Mesothelial cell of epicardium (in vitro differentiated cells): Measurements from ENCODE around the gene MCCC1. TPM values are rescaled to one million over a fixed set of nuclear protein-coding genes. Genes with fewer than 3 reads are reported as not detected.
"Not testable (repeated sequence)": the region's sequence is repeated elsewhere in the genome, so short reads cannot be mapped to it uniquely, and the experiment has no call there.

Experiments
- DNase-seq, 2 experiments: peaks; one replicate each; pipeline ENCODE4 v3.0.0; 2021; ENCODE audit warnings: low spot score in 2 of 2; ENCODE audit not compliant: unreplicated experiment in 2 of 2
- H3K27ac Mint-ChIP-seq: 2 replicates; pipeline ENCODE4 v1.8.0; 2021; ENCODE audit warnings: mixed read lengths
- H3K27me3 Mint-ChIP-seq: 2 replicates; pipeline ENCODE4 v1.8.0; 2021; ENCODE audit warnings: low read depth, mixed read lengths
- H3K36me3 Mint-ChIP-seq: 2 replicates; pipeline ENCODE4 v1.8.0; 2021; ENCODE audit warnings: mixed read lengths
- H3K4me1 Mint-ChIP-seq: 2 replicates; pipeline ENCODE4 v1.8.0; 2021; ENCODE audit warnings: mixed read lengths
- H3K4me3 Mint-ChIP-seq: 2 replicates; pipeline ENCODE4 v1.8.0; 2021; ENCODE audit warnings: mild to moderate bottlenecking, moderate library complexity, mixed read lengths
- H3K9me3 Mint-ChIP-seq: 2 replicates; pipeline ENCODE4 v1.8.0; 2021; ENCODE audit warnings: mixed read lengths
- total RNA-seq: library from RNA; stranded (reverse); gene quantifications from 3 replicates; pipeline ENCODE4 v1.2.1, GENCODE V29; 2021
- TF ChIP-seq, protein P1 (sequence below): fragments of 200-600 bp; sonication (generic); IDR thresholded peaks from one replicate; pipeline ENCODE4 v1.5.0; 2021; ENCODE audit warnings: antibody characterized with exemption; ENCODE audit not compliant: unreplicated experiment

MCCC1 gene
- total RNA-seq, 1 donor from 2014 or later, result 37.3 TPM

DNA sequence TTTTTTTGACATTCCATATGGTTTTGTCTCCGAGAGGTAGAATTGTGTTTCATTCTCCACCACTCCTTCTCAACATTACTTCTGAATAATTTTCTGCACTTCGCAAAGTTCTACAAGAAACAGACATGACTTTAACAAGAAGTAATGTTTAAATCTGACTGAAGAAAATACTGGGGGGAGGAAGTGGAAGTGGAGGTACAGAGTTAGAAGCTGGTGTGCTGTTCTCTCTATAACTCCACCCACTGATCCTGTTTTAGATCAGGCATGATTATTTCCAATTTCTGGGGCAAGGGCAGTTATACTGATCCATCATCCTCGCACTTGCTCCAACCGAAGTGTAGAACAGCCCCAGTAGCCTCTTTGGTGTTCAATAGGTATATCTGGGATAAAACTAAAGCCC lies 9.2 kb upstream of the MCCC1 start:
- H3K27me3 Mint-ChIP-seq, result no peaks in the 10 kb centered on the region
- peak overlapping the region; percentile 93 for H3K27ac Mint-ChIP-seq
- H3K4me1 Mint-ChIP-seq, result peaks cover 26% of the 10 kb centered on the region
- H3K9me3 Mint-ChIP-seq, result peaks cover 21% of the 10 kb centered on the region
- H3K36me3 Mint-ChIP-seq, result peaks cover 9% of the 10 kb centered on the region
- TF ChIP-seq, protein P1, sequence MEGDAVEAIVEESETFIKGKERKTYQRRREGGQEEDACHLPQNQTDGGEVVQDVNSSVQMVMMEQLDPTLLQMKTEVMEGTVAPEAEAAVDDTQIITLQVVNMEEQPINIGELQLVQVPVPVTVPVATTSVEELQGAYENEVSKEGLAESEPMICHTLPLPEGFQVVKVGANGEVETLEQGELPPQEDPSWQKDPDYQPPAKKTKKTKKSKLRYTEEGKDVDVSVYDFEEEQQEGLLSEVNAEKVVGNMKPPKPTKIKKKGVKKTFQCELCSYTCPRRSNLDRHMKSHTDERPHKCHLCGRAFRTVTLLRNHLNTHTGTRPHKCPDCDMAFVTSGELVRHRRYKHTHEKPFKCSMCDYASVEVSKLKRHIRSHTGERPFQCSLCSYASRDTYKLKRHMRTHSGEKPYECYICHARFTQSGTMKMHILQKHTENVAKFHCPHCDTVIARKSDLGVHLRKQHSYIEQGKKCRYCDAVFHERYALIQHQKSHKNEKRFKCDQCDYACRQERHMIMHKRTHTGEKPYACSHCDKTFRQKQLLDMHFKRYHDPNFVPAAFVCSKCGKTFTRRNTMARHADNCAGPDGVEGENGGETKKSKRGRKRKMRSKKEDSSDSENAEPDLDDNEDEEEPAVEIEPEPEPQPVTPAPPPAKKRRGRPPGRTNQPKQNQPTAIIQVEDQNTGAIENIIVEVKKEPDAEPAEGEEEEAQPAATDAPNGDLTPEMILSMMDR, result no peak
- peak overlapping the region; percentile 25 for H3K4me3 Mint-ChIP-seq
- DNase-seq, result no peak

DNA sequence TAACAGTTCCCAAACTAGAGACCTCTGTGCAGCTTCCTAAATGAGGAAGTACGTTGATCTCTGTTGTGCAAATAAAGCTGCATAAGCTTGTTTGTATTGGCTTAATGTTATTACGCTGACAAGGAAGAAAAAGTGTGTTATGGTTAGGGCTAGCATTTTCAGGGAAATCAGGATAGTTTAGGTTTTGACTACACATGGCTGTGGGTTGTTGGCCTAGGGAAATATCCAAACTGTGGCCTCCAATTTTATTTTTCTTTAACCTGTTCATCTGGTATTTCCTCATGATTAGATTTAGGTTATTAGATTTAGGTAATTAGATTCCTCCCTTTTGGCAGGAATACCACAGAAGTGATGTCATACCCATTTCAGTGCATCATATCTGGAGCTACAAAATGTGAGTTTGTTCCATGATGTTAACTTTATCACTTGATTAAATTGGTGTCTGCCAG lies 8.7 kb upstream of the MCCC1 start:
- TF ChIP-seq, protein P1, result no peak
- Mint-ChIP-seq H3K4me3 (peak overlapping the region; percentile 25), H3K9me3 (peaks cover 21% of the 10 kb centered on the region), H3K4me1 (peaks cover 26% of the 10 kb centered on the region), H3K36me3 (peaks cover 9% of the 10 kb centered on the region), H3K27ac (peak overlapping the region; percentile 93), H3K27me3 (no peaks in the 10 kb centered on the region)
- DNase-seq, result no peak

DNA sequence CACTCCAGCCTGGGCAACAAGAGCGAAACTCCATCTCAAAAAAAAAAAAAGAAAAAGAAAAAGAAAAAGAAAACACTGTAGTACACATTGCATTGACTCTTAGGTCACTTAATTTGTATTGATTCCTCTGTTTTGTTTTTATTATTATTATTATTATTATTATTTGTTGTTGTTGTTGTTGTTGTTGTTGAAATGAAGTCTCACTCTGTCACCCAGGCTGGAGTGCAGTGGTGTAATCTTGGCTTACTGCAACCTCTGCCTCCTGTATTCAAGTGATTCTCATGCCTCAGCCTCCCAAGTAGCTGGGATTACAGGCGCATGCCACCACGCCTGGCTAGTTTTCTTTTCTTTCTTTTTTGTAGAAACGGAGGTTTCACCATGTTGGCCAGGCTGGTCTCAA lies 8.1 kb upstream of the MCCC1 start:
- H3K9me3 Mint-ChIP-seq, result peaks cover 18% of the 10 kb centered on the region
- H3K4me3 Mint-ChIP-seq, H3K36me3 Mint-ChIP-seq, DNase-seq, H3K27me3 Mint-ChIP-seq: not testable (repeated sequence)
- H3K4me1 Mint-ChIP-seq, result peaks cover 26% of the 10 kb centered on the region
- H3K27ac Mint-ChIP-seq, result peak overlapping the region; percentile 93

DNA sequence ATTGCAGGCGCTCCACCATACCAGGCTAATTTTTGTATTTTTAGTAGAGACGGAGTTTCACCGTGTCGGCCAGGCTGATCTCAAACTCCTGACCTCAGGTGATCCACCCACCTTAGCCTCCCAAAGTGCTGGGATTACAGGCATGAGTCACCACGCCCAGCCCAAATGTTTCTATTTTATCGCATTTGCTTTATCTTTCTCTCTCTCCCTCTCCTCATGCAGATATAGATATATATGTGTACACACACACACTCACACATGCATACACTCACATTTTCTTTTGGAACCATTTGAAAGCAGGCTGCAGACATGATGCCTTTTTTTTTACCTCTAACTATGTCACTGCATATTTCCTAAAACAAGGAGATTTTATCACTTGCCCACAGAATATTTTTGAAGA lies 7.3 kb upstream of the MCCC1 start:
- H3K36me3 Mint-ChIP-seq, result peaks cover 7% of the 10 kb centered on the region
- TF ChIP-seq, protein P1, result no peak
- no peak for DNase-seq

DNA sequence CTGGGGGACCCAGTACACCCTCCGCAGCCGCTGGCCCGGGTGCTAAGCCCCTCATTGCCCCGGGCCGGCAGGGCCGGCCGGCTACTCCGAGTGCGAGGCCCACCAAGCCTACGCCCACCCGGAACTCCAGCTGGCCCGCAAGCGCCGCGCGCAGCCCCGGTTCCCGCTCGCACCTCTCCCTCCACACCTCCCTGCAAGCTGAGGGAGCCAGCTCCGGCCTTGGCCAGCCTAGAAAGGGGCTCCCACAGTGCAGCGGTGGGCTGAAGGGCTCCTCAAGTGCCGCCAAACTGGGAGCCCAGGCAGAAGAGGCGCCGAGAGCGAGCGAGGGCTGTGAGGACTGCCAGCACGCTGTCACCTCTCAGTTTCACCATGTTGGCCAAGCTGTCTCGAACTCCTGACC lies 4.7 kb upstream of the MCCC1 start:
- H3K27ac Mint-ChIP-seq, H3K9me3 Mint-ChIP-seq, H3K27me3 Mint-ChIP-seq, DNase-seq, H3K36me3 Mint-ChIP-seq, H3K4me3 Mint-ChIP-seq: not testable (repeated sequence)
- H3K4me1 Mint-ChIP-seq, result peaks cover 34% of the 10 kb centered on the region

More for the DNA sequence above, 7.3 kb upstream of the MCCC1 start:
- Mint-ChIP-seq H3K4me1 (peaks cover 26% of the 10 kb centered on the region), H3K9me3 (peaks cover 13% of the 10 kb centered on the region), H3K27ac (peak overlapping the region; percentile 52), H3K27me3 (no peaks in the 10 kb centered on the region), H3K4me3 (no peak overlapping the region)

DNA sequence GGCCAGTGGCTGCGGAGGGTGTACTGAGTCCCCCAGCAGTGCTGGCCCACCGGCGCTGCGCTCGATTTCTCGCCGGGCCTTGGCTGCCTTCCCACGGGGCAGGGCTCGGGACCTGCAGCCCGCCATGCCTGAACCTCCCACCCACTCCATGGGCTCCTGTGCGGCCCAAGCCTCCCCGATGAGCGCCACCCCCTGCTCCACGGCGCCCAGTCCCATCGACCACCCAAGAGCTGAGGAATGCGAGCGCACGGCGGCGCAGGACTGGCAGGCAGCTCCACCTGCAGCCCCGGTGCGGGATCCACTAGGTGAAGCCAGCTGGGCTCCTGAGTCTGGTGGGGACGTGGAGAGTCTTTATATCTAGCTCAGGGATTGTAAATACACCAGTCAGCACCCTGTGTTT lies 1.7 kb upstream of the MCCC1 start:
- H3K36me3 Mint-ChIP-seq, result peaks cover 11% of the 10 kb centered on the region
- not testable (repeated sequence) for H3K27me3 Mint-ChIP-seq, H3K4me3 Mint-ChIP-seq, H3K9me3 Mint-ChIP-seq, H3K27ac Mint-ChIP-seq, DNase-seq
- peaks cover 34% of the 10 kb centered on the region for H3K4me1 Mint-ChIP-seq

DNA sequence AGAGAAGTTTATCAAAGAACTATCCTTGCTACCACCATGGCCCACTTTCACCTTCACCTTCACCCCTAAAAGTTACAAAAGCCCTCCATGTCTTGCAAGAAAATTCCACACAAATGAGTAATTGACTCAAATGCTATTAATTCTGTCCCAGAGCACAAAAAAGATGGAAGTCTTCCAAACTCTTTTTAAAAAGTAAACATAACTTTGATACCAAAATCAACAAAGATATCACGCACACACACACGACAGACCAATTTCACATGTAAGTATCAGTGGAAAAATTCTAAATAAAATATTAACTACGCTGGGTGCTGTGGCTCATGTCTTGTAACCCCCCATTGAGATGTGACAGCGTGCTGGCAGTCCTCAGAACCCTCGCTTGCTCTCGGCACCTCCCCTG lies 1.1 kb upstream of the MCCC1 start:
- no peaks in the 10 kb centered on the region for H3K27me3 Mint-ChIP-seq
- H3K27ac Mint-ChIP-seq, result peak overlapping the region; percentile 93
- peaks cover 15% of the 10 kb centered on the region for H3K36me3 Mint-ChIP-seq
- DNase-seq, result no peak
- H3K4me3 Mint-ChIP-seq, result no peak overlapping the region
- no peaks in the 10 kb centered on the region for H3K9me3 Mint-ChIP-seq
- peaks cover 36% of the 10 kb centered on the region for H3K4me1 Mint-ChIP-seq
- TF ChIP-seq, protein P1, result no peak
